ENCODE data around the gene MALT1.
A peak's percentile ranks its signal among the peaks of the same experiment; 100 is the strongest.

Gene MALT1

DNA sequence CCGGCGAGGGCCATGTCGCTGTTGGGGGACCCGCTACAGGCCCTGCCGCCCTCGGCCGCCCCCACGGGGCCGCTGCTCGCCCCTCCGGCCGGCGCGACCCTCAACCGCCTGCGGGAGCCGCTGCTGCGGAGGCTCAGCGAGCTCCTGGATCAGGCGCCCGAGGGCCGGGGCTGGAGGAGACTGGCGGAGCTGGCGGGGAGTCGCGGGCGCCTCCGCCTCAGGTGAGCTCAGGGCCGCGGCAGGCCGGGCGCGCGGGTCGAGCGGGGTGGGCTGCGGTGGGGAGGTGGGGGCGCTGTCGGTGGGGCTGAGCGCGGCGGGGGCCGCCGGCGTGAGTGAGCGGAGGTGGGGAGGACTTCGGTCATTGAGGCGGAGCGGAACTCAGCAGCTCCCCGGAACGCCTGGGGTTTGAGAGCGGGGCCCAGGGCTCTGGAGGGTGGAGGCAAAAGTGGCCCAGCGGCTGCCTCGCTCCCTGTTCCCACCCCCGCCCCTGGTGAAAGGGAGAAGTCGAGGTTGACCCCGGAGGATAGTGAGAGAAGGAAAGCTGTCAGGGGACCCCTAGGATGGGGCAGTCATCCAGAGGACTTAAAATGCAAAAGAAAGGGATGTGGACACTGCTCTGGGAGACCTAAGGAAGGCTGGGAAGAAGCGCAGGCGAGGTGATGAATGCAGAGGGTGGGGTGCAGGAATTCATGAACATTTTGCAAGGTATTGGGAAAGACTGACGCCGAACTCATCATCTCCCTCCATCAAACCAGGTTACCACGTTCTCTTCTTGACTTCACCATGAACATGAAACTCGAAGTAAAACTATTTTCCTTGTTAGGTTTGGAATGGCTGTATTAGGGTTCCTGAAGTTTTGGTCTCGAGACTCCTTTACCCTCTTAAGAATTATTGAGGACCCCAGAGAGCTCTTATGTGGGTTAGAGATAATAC lies 633 bp downstream of the MALT1 start:
- in situ Hi-C loops (cut with HindIII; ENCODE audit: low pct_ligation_motif_present, low sequenced_read_pairs), result no loop called here
- Histone ChIP-seq H3K27me3 (replicated peaks) (no peaks in the 10 kb centered on the region), H3K36me3 (replicated peaks) (no peaks in the 10 kb centered on the region), H3K27ac (peak overlapping the region; percentile 78), H3K4me3 (ENCODE audit: low read depth, low read length) (peak overlapping the region; percentile 75)
- TF ChIP-seq, protein P1, sequence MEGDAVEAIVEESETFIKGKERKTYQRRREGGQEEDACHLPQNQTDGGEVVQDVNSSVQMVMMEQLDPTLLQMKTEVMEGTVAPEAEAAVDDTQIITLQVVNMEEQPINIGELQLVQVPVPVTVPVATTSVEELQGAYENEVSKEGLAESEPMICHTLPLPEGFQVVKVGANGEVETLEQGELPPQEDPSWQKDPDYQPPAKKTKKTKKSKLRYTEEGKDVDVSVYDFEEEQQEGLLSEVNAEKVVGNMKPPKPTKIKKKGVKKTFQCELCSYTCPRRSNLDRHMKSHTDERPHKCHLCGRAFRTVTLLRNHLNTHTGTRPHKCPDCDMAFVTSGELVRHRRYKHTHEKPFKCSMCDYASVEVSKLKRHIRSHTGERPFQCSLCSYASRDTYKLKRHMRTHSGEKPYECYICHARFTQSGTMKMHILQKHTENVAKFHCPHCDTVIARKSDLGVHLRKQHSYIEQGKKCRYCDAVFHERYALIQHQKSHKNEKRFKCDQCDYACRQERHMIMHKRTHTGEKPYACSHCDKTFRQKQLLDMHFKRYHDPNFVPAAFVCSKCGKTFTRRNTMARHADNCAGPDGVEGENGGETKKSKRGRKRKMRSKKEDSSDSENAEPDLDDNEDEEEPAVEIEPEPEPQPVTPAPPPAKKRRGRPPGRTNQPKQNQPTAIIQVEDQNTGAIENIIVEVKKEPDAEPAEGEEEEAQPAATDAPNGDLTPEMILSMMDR (IDR thresholded peaks at IDR 0.05; ENCODE audit: low read depth, low read length, missing control alignments), result no peak
- peak; percentile 14 for DNase-seq

DNA sequence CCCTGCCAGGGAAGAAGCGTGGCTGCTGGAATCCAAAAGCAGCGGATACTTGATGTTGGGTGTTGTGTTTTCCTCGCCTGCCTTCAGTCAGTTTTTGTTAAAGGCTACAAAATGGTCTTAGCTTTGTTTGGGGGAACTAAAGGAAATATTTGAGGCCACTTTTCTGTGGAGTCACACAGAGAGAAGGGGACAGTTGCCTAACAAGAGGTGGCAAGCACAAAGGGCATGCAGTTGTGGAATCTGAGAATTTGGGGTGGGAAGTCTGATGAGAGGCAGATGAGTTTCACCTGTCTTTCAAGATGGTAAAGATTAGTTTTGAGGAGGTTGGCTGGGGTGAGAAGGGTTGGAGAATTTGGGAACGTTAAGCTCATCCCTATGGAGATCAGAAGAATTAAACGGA lies 2.9 kb downstream of the MALT1 start:
- DNase-seq, result no peak
- H3K36me3 ChIP-seq (replicated peaks), result no peaks in the 10 kb centered on the region
- H3K27ac ChIP-seq, result no peak overlapping the region
- TF ChIP-seq, protein P1 (IDR thresholded peaks at IDR 0.05; ENCODE audit: low read depth, low read length, missing control alignments), result no peak
- H3K4me3 ChIP-seq (ENCODE audit: low read depth, low read length), result no peak overlapping the region
- in situ Hi-C loops (cut with HindIII; ENCODE audit: low pct_ligation_motif_present, low sequenced_read_pairs), result no loop called here
- no peaks in the 10 kb centered on the region for H3K27me3 ChIP-seq (replicated peaks)

DNA sequence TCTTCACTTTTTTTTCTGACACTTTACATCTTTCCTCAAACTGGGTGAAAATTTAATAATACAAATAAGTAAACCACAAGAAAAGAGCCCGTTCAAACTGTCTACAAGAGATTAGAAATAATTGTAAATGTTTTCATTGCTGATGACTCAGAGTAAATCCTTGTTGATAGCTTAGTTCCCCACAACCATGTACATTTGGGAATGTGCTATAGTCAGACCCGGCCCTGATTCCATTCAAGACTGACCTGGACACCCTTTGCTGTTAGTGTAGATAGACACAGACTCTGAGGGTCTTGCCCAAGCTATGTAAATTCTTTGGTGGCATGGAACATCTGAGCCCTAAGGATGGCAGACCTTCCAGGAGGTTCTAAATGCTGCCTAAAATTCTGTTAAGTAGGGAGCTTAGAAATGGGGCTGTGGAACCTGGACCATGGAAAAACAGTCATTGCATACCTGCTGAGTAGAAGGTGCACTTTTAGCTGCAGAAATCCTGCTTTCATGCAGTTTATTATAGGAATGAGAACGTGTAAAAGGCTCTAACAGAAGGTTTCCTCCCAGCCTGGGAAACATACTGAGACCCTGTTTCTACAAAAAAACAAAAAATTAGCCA lies 3.7 kb downstream of the MALT1 start:
- in situ Hi-C loops (cut with HindIII; ENCODE audit: low pct_ligation_motif_present, low sequenced_read_pairs), result no loop called here
- Histone ChIP-seq H3K4me3 (ENCODE audit: low read depth, low read length) (no peak overlapping the region), H3K27ac (no peak overlapping the region), H3K27me3 (replicated peaks) (no peaks in the 10 kb centered on the region), H3K36me3 (replicated peaks) (no peaks in the 10 kb centered on the region)
- DNase-seq, result peak; percentile 16
- TF ChIP-seq, protein P1 (IDR thresholded peaks at IDR 0.05; ENCODE audit: low read depth, low read length, missing control alignments), result no peak

DNA sequence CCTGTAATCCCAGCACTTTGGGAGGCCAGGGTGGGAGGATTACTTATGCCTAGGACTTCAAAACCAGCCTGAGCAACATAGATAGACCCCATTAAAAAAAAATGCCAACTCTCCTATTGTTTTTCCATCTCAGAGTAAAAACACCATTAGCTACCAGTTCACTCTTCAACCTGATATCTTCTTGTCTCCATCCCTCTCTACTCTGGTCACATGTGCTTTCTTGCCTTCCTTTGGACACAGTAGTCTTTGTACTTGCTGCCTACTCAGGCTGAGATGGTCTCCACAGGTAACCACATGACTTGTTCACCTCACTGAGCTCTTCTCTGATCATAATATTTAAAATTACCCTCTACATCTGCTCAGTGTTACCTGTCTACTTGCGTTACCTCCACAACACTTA lies 5.0 kb downstream of the MALT1 start:
- no peak overlapping the region for H3K4me3 ChIP-seq (ENCODE audit: low read depth, low read length)
- DNase-seq, result no peak
- H3K36me3 ChIP-seq (replicated peaks), result no peaks in the 10 kb centered on the region
- in situ Hi-C loops (cut with HindIII; ENCODE audit: low pct_ligation_motif_present, low sequenced_read_pairs), result no loop called here
- TF ChIP-seq, protein P1 (IDR thresholded peaks at IDR 0.05; ENCODE audit: low read depth, low read length, missing control alignments), result no peak
- H3K27me3 ChIP-seq (replicated peaks), result no peaks in the 10 kb centered on the region
- H3K27ac ChIP-seq, result no peak overlapping the region

DNA sequence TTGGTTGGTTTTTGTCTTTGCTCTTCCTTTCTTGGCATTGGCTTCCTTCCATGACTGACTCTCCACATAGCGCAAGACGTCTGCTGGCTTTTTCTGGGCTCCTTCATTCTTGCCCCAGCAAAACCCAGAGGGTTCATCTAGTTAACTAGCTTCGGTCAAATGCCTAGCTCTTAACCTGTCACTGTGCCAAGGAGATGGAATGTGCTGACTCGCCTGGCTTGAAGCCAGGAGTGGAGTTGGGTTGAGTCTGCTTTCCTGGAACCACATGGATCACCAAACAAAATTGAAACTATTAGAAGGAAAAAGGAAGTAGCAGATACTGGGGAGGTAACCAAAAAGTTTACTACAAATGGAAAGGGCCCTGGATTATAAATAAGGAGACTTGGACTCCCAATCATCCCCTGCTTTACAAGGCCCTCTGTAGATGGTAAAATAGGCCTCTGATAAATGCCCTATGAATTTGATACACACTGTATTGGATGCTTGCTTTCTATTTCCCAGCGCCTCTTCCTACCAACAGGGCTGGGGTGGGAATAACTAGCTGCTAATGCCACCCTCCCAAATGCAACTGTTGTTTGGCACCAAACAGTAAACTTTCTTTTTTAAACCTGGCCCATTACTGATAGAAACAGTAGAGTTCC lies 11.3 kb downstream of the MALT1 start:
- H3K27me3 ChIP-seq (replicated peaks), result no peaks in the 10 kb centered on the region
- H3K4me3 ChIP-seq (ENCODE audit: low read depth, low read length), result no peak overlapping the region
- in situ Hi-C loops (cut with HindIII; ENCODE audit: low pct_ligation_motif_present, low sequenced_read_pairs), result no loop called here
- DNase-seq, result peak; percentile 67
- TF ChIP-seq, protein P1 (IDR thresholded peaks at IDR 0.05; ENCODE audit: low read depth, low read length, missing control alignments), result no peak
- peaks cover 3% of the 10 kb centered on the region for H3K36me3 ChIP-seq (replicated peaks)
- H3K27ac ChIP-seq, result no peak overlapping the region

All from brain microvascular endothelial cell (primary cell).